ENCODE results near the gene OR5C1. TPM values are rescaled to one million over a fixed set of nuclear protein-coding genes. Genes with fewer than 3 reads are reported as not detected.

OR5C1 gene
- total RNA-seq = not detected
- long read RNA-seq = 0 reads

DNA sequence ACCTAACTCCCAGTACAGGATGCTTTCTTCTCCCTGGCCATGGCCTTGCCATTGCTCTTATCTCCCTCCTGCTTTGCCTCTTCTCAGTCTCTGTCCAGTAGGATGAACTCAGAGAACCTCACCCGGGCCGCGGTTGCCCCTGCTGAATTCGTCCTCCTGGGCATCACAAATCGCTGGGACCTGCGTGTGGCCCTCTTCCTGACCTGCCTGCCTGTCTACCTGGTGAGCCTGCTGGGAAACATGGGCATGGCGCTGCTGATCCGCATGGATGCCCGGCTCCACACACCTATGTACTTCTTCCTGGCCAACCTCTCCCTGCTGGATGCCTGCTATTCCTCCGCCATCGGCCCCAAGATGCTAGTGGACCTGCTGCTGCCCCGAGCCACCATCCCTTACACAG is at the start of gene OR5C1:
Gene OR5C1 (plus strand): TSS at position 103 of the 400 bp plus-strand sequence. CDS start 0 bp downstream, at position 103.
- DNase-seq = no peak
- ATAC-seq (ENCODE audit: poor library complexity) = no peak
- intact Hi-C loops (cut with DNase I) = no loop called here

DNA sequence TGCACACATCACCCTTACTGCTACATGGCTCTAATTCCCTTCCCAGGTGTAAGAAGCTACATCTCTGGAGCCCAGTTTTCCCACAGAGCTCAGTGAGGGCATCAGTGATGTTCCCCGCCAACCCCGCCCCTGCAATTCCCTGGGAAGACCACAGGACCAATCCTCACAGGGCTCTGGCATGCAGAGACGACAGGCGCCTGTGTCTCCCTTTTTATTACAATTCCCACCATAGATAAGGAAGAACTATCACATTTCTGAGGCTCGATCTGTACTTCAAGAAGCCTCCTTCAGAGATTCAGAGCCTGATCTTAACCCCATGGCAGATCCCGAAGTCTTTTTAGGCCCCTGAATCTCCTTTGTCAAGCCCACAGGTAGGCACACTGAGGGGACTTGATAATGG is 46.7 kb upstream of the OR5C1 start, which contains the start of gene OR1L6:
Gene OR1L6 (plus strand): TSS at position 301 of the 400 bp plus-strand sequence. CDS start 7,545 bp downstream, outside the sequence.
- intact Hi-C loops (cut with DNase I) = no loop called here
- ATAC-seq (ENCODE audit: poor library complexity) = no peak
- no peak for DNase-seq

DNA sequence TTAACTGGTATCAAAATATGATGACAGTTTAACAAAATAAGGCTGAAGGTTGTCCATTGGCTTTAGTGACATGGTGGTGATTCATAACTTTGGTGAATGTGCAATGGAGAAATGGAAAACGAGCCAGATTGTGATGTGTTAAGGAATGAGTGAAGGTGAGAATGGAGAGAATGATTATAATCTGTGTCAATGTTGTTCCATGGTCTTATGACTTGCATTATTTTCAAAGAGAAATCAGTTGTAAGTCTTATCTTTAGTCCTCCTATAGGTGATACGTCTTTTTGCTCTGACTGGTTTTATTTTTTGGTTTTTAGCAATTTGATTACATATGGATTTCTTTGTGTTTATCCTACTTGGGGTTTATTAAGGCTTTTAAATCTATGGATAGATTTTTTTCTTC is 33.9 kb upstream of the OR5C1 start:
- DNase-seq (no peak), ATAC-seq (ENCODE audit: poor library complexity) (no peak)
- intact Hi-C loops (cut with DNase I) = no loop called here

DNA sequence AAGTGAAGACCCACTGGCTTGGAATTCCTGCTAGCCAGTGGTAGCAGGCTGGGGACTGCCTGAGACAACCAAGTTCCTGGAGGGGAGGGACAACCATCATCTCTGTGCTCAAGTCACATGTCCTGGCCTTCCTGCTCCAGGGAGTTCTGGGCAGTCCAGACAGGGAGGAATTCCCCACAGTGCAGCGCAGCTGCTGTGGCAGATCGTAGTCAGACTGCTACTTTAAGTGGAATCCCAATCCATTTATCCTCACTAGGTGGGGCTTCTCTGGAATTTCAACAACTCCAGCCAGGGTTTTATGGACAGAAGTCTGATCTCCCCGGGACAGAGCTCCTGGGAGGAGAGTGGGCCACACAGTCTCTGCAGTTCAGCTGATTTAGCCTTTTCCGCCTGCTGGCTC is 20.9 kb upstream of the OR5C1 start:
- no peak for DNase-seq
- intact Hi-C loops (cut with DNase I) = no loop called here
- no peak for ATAC-seq (ENCODE audit: poor library complexity)

DNA sequence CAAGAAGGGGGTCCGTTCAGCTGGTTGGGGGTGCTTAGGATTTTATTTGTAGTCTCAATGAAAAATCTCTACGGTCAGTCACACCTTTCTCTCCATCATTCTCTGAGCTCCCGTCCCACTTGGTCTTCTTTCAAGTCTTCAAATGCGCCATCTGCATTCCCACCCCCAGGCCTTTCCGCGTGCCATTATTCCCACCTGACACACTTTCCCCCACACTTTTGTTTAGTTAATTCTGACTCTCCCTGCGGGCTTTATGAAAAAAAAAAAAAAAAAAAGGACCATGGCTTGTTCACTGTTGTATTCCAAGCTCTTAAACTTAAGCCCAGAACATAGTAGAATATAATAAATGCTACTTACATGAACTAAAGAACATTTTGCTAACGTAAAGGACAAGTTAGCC is 11.7 kb upstream of the OR5C1 start:
- intact Hi-C loops (cut with DNase I) = no loop called here
- no peak for DNase-seq
- ATAC-seq (ENCODE audit: poor library complexity) = no peak

DNA sequence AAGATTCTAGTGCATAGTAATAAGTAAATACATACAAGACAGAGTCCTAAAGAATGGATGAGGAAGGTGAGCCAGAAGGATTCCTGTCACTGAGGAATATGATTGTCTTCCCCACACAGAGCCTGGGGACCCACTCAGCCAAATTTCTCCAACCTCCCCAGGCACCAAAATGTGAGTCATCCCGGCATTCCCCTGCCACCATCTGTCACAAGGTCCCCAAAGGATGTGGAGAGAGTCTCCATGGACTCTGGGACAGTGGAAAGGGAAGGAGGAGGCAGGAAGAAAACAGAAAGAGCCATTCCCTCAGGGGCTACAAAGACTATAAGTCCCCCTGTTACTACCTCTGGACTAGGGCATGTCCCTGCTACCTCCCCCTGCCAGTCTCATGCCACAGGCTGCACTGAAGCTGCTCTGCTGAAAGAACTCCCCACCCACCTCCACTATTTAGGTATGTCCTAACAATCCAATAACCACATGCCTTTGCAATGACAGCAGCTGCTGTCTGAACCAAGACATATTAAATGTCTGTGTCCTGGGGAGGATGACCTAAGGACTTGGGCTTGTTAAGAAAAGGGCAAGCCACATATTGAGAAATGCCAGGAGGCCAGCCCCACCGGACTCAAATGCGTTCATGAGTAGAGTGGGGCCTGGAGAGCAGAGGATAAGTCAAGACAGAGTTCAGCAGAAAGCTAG is 10.7 kb upstream of the OR5C1 start:
- DNase-seq (no peak), ATAC-seq (ENCODE audit: poor library complexity) (no peak)
- intact Hi-C loops (cut with DNase I) = no loop called here

DNA sequence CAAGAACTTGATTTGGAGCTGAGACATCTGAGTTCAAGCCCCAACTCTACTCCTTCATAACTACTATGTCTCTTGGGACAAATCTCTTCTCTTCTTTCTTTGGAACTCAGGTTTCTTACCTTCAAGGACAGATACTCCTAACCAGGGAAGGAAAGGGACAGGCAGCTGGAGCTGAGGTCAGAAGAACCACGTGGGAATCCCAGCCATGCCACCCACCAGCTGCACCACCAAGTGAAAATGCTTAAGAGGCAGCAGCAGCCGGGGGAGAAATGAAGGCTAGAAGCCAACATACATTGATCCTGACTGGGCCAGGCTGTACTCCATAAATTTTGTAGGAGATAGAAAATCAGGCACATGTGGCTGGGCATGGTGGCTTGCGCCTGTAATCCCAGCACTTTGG is 9.6 kb upstream of the OR5C1 start:
- DNase-seq = no peak
- no peak for ATAC-seq (ENCODE audit: poor library complexity)
- intact Hi-C loops (cut with DNase I) = no loop called here

DNA sequence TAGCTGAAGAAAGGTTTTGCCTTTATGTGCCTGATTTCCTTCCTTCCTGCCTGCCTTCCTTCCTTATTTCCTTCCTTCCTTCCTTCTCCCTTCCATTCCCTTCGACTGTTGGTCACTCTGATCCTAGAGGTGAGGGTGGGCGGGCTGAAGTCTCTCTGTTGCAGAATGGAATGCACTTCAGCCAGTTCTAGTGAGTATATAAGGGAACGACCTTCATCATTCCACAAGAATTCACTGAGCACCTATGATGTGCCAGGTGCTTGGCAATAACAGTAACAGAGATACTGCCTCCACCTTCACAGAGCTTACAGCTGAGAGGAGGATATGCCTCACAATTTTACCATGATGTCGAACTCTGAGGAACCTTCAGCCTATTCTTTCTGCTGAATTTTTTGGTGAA is 8.7 kb upstream of the OR5C1 start:
- DNase-seq (no peak), ATAC-seq (ENCODE audit: poor library complexity) (no peak)
- intact Hi-C loops (cut with DNase I) = no loop called here

DNA sequence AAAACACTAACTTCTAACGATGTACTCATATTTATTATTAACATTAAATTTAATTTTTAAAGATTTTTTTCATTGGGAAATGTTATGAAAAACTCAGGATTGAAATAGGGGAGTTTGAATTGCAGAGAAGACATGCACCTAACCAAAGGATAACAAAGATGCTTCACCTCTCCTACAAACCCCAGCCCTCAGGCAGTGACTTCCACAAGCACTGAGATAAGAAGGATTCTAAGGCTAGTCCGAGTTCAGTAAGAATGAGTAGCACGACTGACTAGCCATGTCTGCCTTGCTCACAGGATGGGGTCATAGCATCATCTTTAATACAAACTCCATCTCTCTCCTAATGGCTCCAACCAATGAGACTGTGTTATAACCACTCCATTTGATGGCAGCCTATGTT is 7.1 kb upstream of the OR5C1 start:
- no peak for DNase-seq
- intact Hi-C loops (cut with DNase I) = no loop called here

DNA sequence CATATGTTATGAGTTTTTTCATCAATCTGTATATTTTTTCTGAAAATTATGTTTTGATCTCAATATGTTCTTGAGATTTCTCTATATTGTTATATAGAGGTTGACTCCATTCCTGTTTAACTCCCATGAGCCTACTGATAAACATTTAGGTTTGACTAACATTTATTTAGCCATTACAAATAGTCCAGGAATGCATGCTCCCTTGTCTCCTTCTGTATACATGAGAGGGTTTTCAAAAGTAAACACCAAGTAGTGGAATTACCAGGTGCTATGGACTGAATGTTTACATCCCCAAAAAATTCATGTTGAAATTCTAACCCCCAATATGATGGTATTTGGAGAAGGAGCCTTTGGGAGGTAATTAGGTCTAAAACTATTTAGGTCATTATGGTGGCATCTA is 3.5 kb upstream of the OR5C1 start:
- DNase-seq (no peak), ATAC-seq (ENCODE audit: poor library complexity) (no peak)
- intact Hi-C loops (cut with DNase I) = no loop called here

More for the DNA sequence above, 7.1 kb upstream of the OR5C1 start:
- no peak for ATAC-seq (ENCODE audit: poor library complexity)

DNA sequence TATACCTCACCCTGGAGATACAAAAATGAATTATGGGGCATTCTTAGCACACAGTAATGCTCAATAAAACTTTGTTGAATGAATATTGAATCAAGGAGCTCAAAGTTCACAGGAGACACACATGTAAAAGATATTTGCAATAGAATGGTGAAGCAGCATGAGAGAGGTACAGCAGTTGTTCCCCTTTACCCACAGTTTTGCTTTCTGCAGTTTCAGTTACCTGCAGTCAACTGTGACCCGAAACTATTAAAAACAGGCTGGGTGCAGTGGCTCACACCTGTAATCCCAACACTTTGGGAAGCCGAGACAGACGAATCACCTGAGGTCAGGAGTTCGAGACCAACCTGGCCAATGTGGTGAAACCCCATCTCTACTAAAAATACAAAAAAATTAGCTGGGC is 2.4 kb upstream of the OR5C1 start:
- no peak for DNase-seq
- intact Hi-C loops (cut with DNase I) = no loop called here
- no peak for ATAC-seq (ENCODE audit: poor library complexity)

DNA sequence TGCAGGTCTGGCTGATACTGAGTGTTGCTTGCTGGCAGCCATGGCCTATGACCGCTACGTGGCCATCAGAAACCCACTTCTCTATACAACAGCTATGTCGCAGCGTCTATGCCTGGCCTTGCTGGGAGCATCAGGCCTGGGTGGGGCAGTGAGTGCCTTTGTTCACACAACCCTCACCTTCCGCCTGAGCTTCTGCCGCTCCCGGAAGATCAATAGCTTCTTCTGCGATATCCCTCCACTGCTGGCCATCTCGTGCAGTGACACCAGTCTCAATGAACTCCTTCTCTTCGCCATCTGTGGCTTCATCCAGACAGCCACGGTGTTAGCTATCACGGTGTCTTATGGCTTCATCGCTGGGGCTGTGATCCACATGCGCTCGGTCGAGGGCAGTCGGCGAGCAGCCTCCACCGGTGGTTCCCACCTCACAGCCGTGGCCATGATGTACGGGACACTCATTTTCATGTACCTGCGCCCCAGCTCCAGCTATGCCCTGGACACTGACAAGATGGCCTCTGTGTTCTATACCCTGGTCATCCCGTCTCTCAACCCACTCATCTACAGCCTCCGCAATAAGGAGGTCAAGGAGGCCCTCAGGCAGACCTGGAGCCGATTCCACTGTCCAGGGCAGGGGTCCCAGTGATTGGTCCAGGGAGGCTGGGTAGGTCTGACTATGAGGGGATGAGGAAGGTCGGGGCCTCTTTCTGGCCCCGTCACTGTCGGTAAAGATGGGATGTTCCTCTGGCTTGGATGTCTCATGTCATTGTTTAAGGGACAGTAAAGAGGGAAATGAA is 718 bp downstream of the OR5C1 start:
- DNase-seq (no peak), ATAC-seq (ENCODE audit: poor library complexity) (no peak)
- intact Hi-C loops (cut with DNase I) = no loop called here

DNA sequence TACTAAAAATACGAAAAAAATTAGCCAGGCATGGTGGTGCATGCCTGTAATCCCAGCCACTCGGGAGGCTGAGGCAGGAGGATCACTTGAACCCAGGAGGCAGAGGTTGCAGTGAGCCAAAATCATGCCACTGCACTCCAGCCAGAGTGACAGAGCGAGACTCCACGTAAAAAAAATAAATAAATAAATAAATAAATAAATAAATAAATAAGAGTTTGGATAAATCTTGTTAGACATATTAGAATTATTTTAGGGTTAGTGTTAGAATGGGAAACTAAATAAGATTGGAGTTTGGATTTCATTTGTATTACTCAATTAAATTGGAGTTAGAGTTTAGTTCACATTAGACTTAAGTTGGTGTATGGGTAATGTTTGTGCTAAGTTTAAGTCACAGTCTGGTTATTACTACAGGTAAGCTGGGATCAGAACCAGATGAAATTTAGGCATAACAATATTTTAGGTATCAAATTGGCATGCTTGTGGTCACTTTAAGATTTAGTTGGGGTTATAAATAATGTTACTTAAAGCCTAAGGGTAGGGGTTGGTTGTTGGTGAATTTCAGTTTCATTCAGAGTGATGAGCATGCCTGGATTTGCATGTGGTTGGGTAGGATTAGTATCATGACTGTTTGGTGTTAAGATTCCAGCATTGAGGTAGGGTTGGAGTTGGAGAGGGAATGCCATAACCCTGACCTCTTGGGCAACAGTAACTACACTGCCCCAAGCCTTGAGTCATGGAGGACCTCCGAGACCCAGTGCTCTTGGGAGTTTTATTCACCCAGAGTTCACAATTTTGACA is 3.3 kb downstream of the OR5C1 start:
- intact Hi-C loops (cut with DNase I) = no loop called here
- ATAC-seq (ENCODE audit: poor library complexity) (no peak), DNase-seq (no peak)

DNA sequence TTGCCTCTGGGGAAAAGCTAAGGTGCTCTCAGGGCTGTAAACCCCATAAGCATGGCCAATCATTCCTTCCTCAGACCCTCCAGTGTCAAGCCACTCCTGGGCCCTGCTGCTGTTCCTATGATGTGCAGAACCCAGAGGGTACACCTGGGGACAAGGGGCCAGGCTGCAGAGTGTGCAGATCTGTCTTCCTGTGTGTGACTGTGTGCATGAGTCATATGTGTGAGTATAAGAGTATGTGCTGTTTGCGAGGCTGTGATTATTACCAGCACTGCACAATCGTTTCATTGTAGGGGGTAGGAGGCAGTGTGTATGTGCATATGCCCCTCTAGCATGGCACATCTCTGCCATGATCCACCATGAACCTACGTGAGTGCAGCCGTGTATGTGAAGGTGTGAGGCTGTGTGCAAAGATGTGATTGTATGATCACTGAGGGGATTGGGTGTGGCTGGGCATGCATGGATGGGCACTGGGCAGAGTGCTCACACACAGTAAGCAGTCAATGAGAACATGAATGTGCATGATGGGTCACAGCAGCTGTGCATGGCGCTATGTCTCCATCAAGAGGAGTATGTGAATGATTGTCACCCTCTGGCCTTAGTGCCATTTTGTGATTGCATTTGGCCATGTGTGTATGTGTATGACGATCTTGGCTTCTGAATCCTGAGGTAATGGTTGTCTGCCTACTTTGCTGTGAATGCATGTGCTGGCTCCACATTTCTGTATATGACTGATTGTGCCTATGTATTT is 8.8 kb downstream of the OR5C1 start:
- ATAC-seq (ENCODE audit: poor library complexity) = no peak

DNA sequence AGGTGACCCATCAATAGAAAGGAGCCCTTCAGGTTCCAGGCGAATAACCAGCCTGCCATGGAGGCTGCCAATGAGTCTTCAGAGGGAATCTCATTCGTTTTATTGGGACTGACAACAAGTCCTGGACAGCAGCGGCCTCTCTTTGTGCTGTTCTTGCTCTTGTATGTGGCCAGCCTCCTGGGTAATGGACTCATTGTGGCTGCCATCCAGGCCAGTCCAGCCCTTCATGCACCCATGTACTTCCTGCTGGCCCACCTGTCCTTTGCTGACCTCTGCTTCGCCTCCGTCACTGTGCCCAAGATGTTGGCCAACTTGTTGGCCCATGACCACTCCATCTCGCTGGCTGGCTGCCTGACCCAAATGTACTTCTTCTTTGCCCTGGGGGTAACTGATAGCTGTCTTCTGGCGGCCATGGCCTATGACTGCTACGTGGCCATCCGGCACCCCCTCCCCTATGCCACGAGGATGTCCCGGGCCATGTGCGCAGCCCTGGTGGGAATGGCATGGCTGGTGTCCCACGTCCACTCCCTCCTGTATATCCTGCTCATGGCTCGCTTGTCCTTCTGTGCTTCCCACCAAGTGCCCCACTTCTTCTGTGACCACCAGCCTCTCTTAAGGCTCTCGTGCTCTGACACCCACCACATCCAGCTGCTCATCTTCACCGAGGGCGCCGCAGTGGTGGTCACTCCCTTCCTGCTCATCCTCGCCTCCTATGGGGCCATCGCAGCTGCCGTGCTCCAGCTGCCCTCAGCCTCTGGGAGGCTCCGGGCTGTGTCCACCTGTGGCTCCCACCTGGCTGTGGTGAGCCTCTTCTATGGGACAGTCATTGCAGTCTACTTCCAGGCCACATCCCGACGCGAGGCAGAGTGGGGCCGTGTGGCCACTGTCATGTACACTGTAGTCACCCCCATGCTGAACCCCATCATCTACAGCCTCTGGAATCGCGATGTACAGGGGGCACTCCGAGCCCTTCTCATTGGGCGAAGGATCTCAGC is 11.6 kb downstream of the OR5C1 start, which contains the start of gene OR1K1:
Gene OR1K1 (plus strand): TSS at position 58 of the 995 bp plus-strand sequence. CDS start 0 bp downstream, at position 58.
- ATAC-seq (ENCODE audit: poor library complexity) (no peak), DNase-seq (no peak)
- intact Hi-C loops (cut with DNase I) = loop anchor here (10.0 kb wide), 1 partner anchor 696 kb away; no protein-coding TSS in a partner anchor

More for the DNA sequence above, 8.8 kb downstream of the OR5C1 start:
- DNase-seq = no peak
- intact Hi-C loops (cut with DNase I) = no loop called here

DNA sequence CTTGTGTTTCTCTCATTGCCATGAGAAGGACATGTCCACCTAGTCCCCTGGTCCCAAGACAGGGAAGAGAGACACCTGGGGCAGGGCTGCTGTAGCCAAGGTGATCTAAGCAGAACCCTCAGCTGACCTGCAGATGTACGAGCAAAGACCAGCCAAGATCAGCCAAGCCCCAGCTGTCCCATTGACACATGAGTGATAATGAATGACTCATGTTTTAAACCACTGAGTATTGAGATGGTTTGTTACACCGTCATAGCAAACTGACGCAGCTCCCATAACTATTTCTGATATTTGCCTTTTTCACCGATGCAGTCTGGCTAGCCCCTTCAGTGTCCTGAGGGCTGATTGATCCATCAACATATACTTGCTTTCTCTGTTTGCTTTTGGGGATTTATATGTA is 17.9 kb downstream of the OR5C1 start:
- DNase-seq = no peak
- no peak for ATAC-seq (ENCODE audit: poor library complexity)
- intact Hi-C loops (cut with DNase I) = loop anchor here (10.0 kb wide), 1 partner anchor 702 kb away; no protein-coding TSS in a partner anchor

DNA sequence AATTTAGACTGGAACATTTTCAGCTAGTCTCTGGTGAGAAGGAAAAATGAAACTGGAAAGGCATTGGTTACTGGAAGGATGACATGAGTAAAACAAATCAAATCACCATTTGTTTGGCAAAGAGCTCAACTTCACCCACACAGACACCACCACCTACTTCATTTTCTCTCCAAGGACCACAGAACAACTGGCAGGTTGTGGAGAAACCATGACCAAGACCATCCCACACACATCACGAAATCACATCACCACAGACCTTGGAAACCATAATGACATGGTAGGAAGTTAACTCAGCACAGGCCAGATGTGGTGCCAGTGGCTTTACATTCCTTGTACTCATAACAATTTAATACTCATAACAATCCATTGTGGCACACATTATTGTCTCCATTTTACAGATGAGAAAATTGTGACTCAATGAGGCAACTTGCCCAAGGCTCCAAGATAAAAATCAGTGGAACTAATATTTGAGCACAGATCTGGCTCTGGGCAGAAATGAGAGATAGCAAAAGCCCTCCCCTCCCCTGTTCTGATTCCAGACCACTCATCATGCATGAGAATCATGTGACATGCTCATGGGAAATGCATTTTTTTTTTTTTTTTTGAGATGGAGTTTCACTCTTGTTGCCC is 18.7 kb downstream of the OR5C1 start:
- no peak for ATAC-seq (ENCODE audit: poor library complexity)
- DNase-seq = no peak
- intact Hi-C loops (cut with DNase I) = loop anchor here (10.0 kb wide), 1 partner anchor 703 kb away; no protein-coding TSS in a partner anchor

Measured in Right ventricle myocardium superior (tissue), 1 donor.